Activated T-cell treated with anti-CD3 and anti-CD28 coated beads, Interleukin-2, amount 50 U/mL, for 1 hour (primary cell): ENCODE results near the gene MXRA7.
"Not testable (repeated sequence)": the region's sequence is repeated elsewhere in the genome, so short reads cannot be mapped to it uniquely, and the experiment has no call there.

Source experiments
- DNase-seq: peaks from one replicate; pipeline ENCODE4 v3.0.0-alpha.2; 2020

Gene MXRA7

GRCh38 chr17:76714822-76715495 lies 4.2 kb upstream of the MXRA7 start:
- peak; percentile 77 for DNase-seq

- no peak for DNase-seq
These were observed 3.6 kb upstream of the MXRA7 start for GRCh38 chr17:76714336-76714735.

GRCh38 chr17:76713765-76714164 lies 3.0 kb upstream of the MXRA7 start:
- no peak for DNase-seq

GRCh38 chr17:76712321-76712720 lies 1.6 kb upstream of the MXRA7 start:
- not testable (repeated sequence) for DNase-seq

- not testable (repeated sequence) for DNase-seq
These were observed 558 bp downstream of the MXRA7 start for GRCh38 chr17:76709951-76710862.

GRCh38 chr17:76709077-76709950 lies 1.5 kb downstream of the MXRA7 start:
- no peak for DNase-seq

- DNase-seq = no peak
These were observed 2.6 kb downstream of the MXRA7 start for GRCh38 chr17:76707985-76708807.

GRCh38 chr17:76706817-76707216 lies 3.9 kb downstream of the MXRA7 start:
- DNase-seq = no peak

- DNase-seq = no peak
These were observed 6.0 kb downstream of the MXRA7 start for GRCh38 chr17:76704805-76705204.

- DNase-seq = no peak
These were observed 7.7 kb downstream of the MXRA7 start for GRCh38 chr17:76702941-76703637.

- DNase-seq = no peak
These were observed 8.7 kb downstream of the MXRA7 start for GRCh38 chr17:76702076-76702475.

- DNase-seq = no peak
These were observed 9.2 kb downstream of the MXRA7 start for GRCh38 chr17:76701471-76701967.

- no peak for DNase-seq
These were observed 9.9 kb downstream of the MXRA7 start for GRCh38 chr17:76700617-76701470.

- DNase-seq = no peak
These were observed 10.5 kb downstream of the MXRA7 start for GRCh38 chr17:76700270-76700616.

- not testable (repeated sequence) for DNase-seq
These were observed 12.2 kb downstream of the MXRA7 start for GRCh38 chr17:76698466-76698977.

- DNase-seq = no peak
These were observed 12.9 kb downstream of the MXRA7 start for GRCh38 chr17:76697702-76698465.

GRCh38 chr17:76696763-76697701 lies 13.7 kb downstream of the MXRA7 start:
- no peak for DNase-seq
